Activated naive CD4-positive, alpha-beta T cell treated with anti-CD3 and anti-CD28 coated beads, Interleukin-2, amount 10 ng/mL, durations not matched to agents 7 days and 5 days (primary cell): ENCODE measurements around the gene MAST2.
"Not testable (repeated sequence)": the region's sequence is repeated elsewhere in the genome, so short reads cannot be mapped to it uniquely, and the experiment has no call there.

Experiments
- CTCF ChIA-PET: fragments of 350-600 bp; sonication (Branson Sonifier 250); formaldehyde crosslinking; loops from one replicate; lab custom pipeline; 2021; ENCODE audit warnings: antibody characterized with exemption; lab: Charles Lee
- DNase-seq: peaks from one replicate; pipeline ENCODE4 v3.0.0-alpha.2; 2020
- H3K27ac Mint-ChIP-seq: one replicate; pipeline ENCODE4 v1.8.0; 2021; ENCODE audit warnings: mild to moderate bottlenecking, moderate library complexity, mixed read lengths
- H3K27me3 Mint-ChIP-seq: one replicate; pipeline ENCODE4 v1.8.0; 2021; ENCODE audit warnings: mild to moderate bottlenecking, mixed read lengths
- H3K36me3 Mint-ChIP-seq: one replicate; pipeline ENCODE4 v1.8.0; 2021; ENCODE audit warnings: mixed read lengths
- H3K4me1 Mint-ChIP-seq: one replicate; pipeline ENCODE4 v1.8.0; 2021; ENCODE audit warnings: mixed read lengths
- H3K4me3 Mint-ChIP-seq: one replicate; pipeline ENCODE4 v1.8.0; 2021; ENCODE audit warnings: mild to moderate bottlenecking, moderate library complexity, mixed read lengths
- H3K9me3 Mint-ChIP-seq: one replicate; pipeline ENCODE4 v1.8.0; 2021; ENCODE audit warnings: mixed read lengths

MAST2 gene

DNA sequence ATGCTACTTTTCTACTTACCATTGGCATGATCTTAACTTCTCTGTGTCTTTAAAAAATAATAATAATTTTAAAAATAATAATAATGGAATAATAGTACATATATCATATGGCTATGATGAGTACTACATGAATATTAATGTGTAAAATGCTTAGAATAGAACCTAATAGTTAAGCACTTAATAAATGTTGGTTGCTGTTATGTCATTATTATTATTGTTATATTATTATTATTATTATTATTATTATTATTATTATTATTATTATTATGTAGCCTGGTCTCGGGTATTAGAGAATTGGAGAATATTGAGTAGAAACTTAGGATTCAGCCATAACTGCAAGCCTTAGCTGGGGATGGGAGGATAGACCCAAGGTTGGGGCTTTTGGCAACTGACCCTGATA lies 108.2 kb downstream of the MAST2 start:
- Mint-ChIP-seq H3K36me3 (no peaks in the 10 kb centered on the region), H3K9me3 (no peaks in the 10 kb centered on the region), H3K4me3 (no peak overlapping the region), H3K27me3 (no peaks in the 10 kb centered on the region), H3K4me1 (no peaks in the 10 kb centered on the region), H3K27ac (no peak overlapping the region)
- CTCF ChIA-PET: no interaction called here
- DNase-seq: no peak

DNA sequence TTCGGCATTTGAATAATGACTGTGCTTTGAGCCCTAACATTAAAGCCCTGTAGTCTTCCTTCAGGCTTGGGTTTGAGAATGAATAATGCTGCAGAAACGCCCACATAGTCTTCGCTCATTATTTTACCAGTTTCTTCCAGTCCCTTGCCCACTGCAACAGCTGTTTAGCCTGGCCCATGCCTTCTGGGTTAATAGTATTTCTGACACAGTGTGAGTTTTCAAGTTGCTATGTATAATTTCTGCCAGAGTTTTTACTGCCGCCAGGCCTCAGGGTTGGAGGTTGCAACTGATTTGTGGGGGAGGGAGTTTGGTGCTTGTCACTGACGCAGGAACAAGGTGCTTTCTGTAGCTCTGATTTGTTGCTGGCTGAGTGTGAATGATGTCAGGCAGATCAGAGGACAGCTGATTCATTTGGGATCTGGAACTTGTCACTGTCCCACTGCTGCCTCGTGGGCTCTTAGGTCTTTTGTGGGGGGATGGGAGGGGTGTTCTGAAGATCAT lies 109.8 kb downstream of the MAST2 start:
- H3K36me3 Mint-ChIP-seq: no peaks in the 10 kb centered on the region
- H3K4me1 Mint-ChIP-seq: no peaks in the 10 kb centered on the region
- H3K4me3 Mint-ChIP-seq: no peak overlapping the region
- CTCF ChIA-PET: interaction anchor here (1.2 kb wide), 1 partner anchor 311 kb away, joined by 4 read pairs; no protein-coding TSS in a partner anchor
- no peaks in the 10 kb centered on the region for H3K9me3 Mint-ChIP-seq
- H3K27ac Mint-ChIP-seq: no peak overlapping the region
- no peak for DNase-seq
- no peaks in the 10 kb centered on the region for H3K27me3 Mint-ChIP-seq

DNA sequence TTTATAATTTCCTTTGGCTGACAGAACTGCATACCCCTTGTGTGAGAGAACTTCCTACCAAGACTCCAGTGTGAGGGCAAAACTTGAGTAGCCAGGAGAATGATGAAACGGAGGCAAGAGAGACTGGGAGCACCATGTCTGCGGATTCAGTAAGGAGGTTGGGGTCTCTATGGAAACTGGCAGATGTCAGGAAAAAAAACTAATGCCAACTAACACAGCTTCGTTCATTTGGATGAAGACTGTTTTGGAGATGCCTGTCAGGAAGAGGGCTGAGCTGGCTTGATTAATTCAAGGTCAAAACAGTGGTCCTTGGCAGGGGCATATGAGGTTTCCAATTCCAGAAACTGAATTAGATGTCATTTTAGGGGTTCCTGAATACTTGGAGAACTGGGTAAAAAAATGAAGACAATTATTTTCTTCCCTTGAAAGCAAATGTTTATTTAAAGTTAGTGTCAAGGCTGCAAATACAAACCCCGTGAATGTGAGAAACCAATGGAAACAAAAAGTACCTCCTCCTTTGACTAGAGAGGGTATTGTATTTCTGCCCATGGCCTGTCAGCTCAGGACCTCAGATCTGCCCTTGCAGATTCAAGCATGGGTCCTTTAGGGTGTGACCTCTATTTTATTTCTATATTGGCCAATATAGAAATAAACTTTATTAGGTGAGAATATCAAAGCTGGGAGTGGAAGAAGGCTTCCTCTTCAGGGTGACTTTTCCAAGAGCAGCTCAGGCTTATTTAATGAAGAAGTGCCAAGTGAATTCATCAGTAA lies 110.5 kb downstream of the MAST2 start:
- H3K4me3 Mint-ChIP-seq: no peak overlapping the region
- CTCF ChIA-PET: interaction anchor here (1.2 kb wide), 1 partner anchor 310 kb away, joined by 4 read pairs; no protein-coding TSS in a partner anchor
- H3K4me1 Mint-ChIP-seq: no peaks in the 10 kb centered on the region
- no peak for DNase-seq
- H3K27ac Mint-ChIP-seq: no peak overlapping the region
- no peaks in the 10 kb centered on the region for H3K36me3 Mint-ChIP-seq
- H3K9me3 Mint-ChIP-seq: no peaks in the 10 kb centered on the region
- H3K27me3 Mint-ChIP-seq: no peaks in the 10 kb centered on the region

DNA sequence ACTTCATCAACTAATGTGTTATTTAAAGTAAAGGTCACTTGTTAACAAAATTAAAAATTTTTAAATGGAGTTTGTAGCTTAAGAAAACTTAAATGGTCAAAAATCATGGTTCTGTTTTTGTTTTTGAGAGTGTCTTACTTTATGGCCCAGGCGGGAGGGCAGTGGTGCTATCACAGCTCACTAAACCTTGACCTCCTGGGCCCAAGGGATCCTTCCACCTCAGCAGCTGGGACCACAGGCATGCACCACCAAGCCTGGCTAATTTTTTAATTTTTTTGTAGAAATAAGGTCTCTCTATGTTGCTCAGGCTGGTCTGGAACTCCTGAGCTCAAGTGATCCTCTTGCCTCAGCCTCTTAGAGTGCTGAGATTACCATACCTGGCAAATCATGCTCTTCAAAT lies 111.4 kb downstream of the MAST2 start:
- no peak for DNase-seq
- CTCF ChIA-PET: no interaction called here
- H3K4me1 Mint-ChIP-seq: no peaks in the 10 kb centered on the region
- no peaks in the 10 kb centered on the region for H3K36me3 Mint-ChIP-seq
- no peaks in the 10 kb centered on the region for H3K9me3 Mint-ChIP-seq
- H3K27ac Mint-ChIP-seq: no peak overlapping the region
- no peaks in the 10 kb centered on the region for H3K27me3 Mint-ChIP-seq
- no peak overlapping the region for H3K4me3 Mint-ChIP-seq

DNA sequence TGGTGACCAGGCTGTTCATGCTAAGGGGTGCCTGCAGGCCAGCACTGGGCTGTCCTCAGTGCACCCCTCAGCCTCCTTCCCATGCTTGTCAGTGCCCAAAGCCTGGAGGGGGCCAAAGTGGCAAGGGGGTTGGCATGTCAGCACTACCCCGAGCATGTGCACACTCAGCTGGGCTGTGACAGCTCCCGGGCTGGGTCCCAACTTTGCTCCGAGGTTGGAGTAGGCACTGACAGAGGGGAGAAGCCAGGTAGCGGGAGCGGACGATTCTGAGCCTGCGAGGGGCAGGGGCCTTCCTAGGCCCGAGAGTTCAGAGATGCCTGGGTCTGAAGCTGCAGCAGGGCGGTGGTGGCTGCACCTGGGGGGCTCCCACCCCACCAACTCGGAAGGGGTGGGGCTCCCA lies 119.0 kb downstream of the MAST2 start:
- Mint-ChIP-seq H3K36me3 (no peaks in the 10 kb centered on the region), H3K4me1 (no peaks in the 10 kb centered on the region), H3K4me3 (no peak overlapping the region), H3K27me3 (no peaks in the 10 kb centered on the region), H3K9me3 (no peaks in the 10 kb centered on the region), H3K27ac (no peak overlapping the region)
- CTCF ChIA-PET: interaction anchor here (0.6 kb wide), 1 partner anchor 12 kb away, joined by 3 read pairs; no protein-coding TSS in a partner anchor
- DNase-seq: no peak

DNA sequence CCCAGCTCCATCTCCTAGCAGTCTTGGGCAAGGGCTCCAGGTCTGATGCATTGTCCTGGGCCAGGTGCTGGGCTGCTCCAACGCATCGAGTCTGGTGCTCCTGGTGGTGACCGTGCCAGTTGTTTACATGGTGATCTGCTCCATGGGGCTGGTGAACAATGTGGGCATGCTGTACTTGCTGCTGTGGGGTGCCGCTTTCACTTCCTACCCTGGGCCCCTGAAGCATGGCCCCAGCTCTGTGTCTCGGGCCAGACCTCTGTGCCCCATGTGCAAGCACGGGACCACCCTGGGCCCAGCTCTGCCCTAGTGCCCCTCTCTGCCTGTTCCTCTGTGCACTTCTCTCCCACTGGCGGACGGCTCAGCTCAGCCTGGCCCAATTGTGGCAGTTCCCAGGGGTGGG lies 119.4 kb downstream of the MAST2 start:
- CTCF ChIA-PET: no interaction called here
- no peak for DNase-seq
- Mint-ChIP-seq H3K27ac (no peak overlapping the region), H3K36me3 (no peaks in the 10 kb centered on the region), H3K9me3 (no peaks in the 10 kb centered on the region), H3K4me3 (no peak overlapping the region), H3K4me1 (no peaks in the 10 kb centered on the region), H3K27me3 (no peaks in the 10 kb centered on the region)

DNA sequence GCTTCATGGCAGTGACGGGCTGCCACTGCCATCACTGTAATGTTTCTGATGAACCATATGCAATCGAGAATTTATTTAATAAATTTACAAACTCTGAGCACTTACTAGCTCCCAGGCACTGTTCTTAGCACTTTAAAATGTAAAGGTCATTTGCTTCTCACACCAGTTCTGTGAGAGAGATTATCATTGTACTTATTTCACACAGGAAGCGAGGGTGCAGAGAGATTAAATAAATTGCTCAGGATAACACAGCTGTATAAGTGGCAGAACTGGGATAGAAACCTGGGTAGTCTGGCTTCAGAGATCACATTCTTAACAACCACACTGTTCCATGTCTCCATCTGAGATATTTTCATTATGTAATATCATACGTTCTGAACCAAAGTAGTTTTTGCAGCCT lies 119.9 kb downstream of the MAST2 start:
- no peak overlapping the region for H3K4me3 Mint-ChIP-seq
- H3K4me1 Mint-ChIP-seq: no peaks in the 10 kb centered on the region
- H3K36me3 Mint-ChIP-seq: no peaks in the 10 kb centered on the region
- no peak for DNase-seq
- no peaks in the 10 kb centered on the region for H3K27me3 Mint-ChIP-seq
- CTCF ChIA-PET: no interaction called here
- H3K9me3 Mint-ChIP-seq: no peaks in the 10 kb centered on the region
- H3K27ac Mint-ChIP-seq: no peak overlapping the region

DNA sequence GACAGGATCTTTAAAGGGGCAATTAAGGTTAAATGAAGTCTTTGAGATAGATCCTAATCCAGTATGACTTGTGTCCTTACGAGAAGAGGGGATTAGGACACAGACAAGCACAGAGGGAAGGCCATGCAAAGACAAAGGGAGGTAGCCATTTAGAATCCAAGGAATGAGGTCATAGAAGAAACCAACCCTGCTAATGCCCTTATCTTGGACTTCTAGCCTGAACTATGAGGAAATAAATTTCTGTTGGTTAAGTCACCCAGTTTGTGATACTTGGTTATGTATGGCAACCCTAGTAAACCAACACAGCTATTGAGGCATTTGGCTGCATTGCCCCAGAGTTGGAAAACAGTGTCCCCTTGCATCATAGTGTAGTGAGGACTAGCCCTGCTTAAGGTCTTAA lies 121.3 kb downstream of the MAST2 start:
- CTCF ChIA-PET: no interaction called here
- no peaks in the 10 kb centered on the region for H3K9me3 Mint-ChIP-seq

DNA sequence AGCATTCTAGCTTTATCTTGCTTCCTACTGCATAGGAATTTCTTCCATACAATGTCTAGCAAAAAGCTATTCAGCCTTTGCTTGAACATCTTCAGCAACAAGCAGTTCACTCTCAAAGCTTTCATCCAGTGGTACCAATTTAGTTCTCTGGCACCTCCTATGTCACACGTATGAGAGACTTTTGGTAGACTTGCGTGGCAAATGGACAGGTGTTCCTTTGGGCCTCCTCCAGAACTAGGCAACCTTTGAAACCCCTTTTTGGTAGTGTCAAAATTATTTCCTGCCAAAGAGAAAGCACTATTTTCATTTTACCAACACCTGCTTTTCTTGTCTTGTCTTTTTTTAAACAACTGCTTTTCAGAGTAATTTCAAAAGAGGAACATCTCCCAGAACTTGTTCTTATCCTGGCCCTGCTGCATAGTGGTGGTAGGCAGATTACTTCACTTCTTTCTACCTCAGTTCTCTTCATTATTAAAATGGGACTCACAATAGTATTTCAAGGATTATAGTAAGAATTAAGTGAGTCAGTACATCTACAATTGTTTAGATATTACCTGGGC lies 122.4 kb downstream of the MAST2 start:
- Mint-ChIP-seq H3K4me1 (no peaks in the 10 kb centered on the region), H3K4me3 (no peak overlapping the region), H3K36me3 (no peaks in the 10 kb centered on the region), H3K9me3 (no peaks in the 10 kb centered on the region), H3K27me3 (no peaks in the 10 kb centered on the region), H3K27ac (no peak overlapping the region)
- CTCF ChIA-PET: no interaction called here
- no peak for DNase-seq

More for the DNA sequence above, 121.3 kb downstream of the MAST2 start:
- no peaks in the 10 kb centered on the region for H3K4me1 Mint-ChIP-seq
- H3K27ac Mint-ChIP-seq: no peak overlapping the region
- DNase-seq: no peak
- no peak overlapping the region for H3K4me3 Mint-ChIP-seq
- no peaks in the 10 kb centered on the region for H3K36me3 Mint-ChIP-seq
- no peaks in the 10 kb centered on the region for H3K27me3 Mint-ChIP-seq

DNA sequence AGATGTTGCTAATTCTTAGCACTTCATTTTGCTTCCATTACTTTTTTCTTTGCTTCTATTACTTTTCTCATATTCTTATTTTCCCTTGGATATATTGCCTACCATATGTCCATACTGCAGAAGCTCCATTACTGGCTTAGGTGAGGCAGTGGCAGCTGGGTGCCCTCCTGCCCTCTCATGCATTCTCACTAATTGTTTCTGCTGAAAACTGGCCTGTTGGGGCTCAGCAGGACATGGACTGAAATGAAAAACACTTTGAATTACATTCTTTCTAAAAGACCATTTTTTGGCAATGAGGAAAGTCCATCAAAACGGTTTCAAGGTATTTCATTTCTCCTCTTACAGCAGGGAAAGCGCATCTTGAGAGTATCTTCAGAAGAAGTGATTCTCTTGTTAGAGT lies 122.9 kb downstream of the MAST2 start:
- DNase-seq: no peak
- Mint-ChIP-seq H3K4me3 (no peak overlapping the region), H3K36me3 (no peaks in the 10 kb centered on the region), H3K9me3 (no peaks in the 10 kb centered on the region), H3K27me3 (no peaks in the 10 kb centered on the region), H3K27ac (no peak overlapping the region), H3K4me1 (no peaks in the 10 kb centered on the region)
- CTCF ChIA-PET: no interaction called here

DNA sequence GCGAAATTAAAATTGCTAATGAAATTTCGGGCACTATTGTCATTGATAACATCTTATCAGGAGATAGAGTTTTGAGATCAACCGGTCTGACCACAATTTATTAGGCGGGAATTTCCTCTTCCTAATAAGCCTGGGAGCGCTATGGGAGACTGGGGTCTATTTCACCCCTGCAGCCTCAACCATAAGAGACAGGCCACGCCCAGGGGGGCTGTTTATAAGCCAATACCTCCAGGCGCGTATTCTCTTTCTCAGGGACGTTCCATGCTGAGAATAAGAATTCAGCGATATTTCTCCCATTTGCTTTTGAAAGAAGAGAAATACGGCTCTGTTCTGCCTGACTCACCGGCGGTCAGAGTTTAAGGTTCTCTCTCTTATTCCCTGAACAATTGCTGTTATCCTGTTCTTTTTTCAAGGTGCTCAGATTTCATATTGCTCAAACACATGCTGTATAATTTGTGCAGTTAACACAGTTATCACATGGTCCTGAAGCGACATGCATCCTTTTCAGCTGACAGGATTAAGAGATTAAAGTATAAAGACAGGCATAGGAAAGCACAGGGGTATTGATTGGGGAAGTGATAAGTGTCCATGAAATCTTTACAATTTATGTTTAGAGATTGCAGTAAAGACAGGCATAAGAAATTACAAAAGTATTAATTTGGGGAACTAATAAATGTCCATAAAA lies 124.0 kb downstream of the MAST2 start:
- H3K36me3 Mint-ChIP-seq, H3K9me3 Mint-ChIP-seq, H3K27me3 Mint-ChIP-seq, H3K27ac Mint-ChIP-seq, H3K4me3 Mint-ChIP-seq, H3K4me1 Mint-ChIP-seq, DNase-seq, CTCF ChIA-PET: not testable (repeated sequence)

DNA sequence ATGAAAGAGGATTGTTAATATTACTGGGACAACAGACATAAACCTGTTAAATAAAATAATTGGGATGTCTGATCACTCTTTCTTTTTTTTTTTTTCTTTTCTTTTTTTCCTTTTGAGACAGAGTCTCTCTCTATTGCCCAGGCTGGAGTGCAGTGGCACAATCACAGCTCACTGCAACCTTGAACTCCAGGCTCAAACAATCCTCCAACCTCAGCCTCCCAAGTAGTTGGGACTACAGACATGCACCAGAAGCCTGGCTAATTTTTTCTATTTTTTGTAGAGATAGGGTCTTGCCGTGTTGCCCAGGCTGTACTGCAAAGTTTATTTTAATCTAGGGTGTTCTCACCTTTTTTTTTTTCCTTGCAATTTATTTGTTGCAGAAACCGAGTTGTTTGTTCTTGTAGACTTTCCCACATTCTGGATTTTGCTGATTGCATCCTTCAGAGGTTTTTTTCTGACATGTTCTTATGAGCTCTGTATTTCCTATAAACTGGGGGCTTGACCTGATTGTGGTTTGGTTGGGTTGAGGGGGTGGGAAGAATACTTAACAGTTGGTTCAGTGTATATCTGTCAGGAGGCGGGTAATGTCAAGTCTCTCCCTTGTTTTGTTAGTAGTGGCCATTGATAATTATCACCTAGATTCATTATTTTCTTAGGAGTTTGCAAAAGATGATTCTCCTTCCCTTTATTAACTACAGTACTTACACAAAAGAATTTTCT lies 125.2 kb downstream of the MAST2 start:
- DNase-seq: no peak
- H3K4me3 Mint-ChIP-seq: no peak overlapping the region
- no peaks in the 10 kb centered on the region for H3K36me3 Mint-ChIP-seq
- H3K27ac Mint-ChIP-seq: no peak overlapping the region
- H3K4me1 Mint-ChIP-seq: no peaks in the 10 kb centered on the region
- no peaks in the 10 kb centered on the region for H3K27me3 Mint-ChIP-seq
- H3K9me3 Mint-ChIP-seq: no peaks in the 10 kb centered on the region
- CTCF ChIA-PET: no interaction called here

DNA sequence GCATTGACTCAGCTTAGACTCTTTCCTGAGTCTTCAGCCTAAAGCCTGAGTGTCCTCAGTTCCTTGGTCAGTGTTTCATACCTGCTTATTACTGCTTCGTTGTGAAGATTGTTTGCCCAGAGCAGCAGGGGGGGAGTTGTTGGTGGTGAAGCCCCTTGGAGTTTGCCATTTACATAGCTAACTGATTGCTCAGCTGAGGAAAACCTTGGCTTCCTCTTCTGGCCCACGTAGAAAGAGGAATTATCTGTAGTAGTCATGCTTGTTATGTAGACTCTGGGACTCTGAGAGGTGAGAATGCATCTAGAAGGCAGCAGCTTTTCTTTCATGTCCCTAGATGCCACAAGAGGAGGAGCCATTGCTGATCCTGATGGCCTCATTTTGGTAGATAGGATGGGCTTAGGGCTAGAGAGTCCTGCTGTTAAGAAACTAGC lies 125.9 kb downstream of the MAST2 start:
- Mint-ChIP-seq H3K4me1 (no peaks in the 10 kb centered on the region), H3K4me3 (no peak overlapping the region), H3K27me3 (no peaks in the 10 kb centered on the region), H3K36me3 (no peaks in the 10 kb centered on the region), H3K27ac (no peak overlapping the region), H3K9me3 (no peaks in the 10 kb centered on the region)
- CTCF ChIA-PET: no interaction called here
- DNase-seq: no peak
